K562 (cell line): ENCODE measurements around the gene MT1A. TPM values are rescaled to one million over a fixed set of nuclear protein-coding genes. Genes with fewer than 3 reads are reported as not detected.

Source experiments
- CBX1 ChIP-seq: sonication (generic); IDR thresholded peaks from 2 replicates; pipeline ENCODE4 v1.6.1; 2016; ENCODE audit warnings: antibody characterized with exemption, low read depth, mild to moderate bottlenecking
- CEBPG ChIP-seq, 3 experiments: fragments of 200-800 bp in 1 of 3; sonication (Bioruptor generic) in 1 of 3; sonication (generic) in 1 of 3; formaldehyde crosslinking in 1 of 3; IDR thresholded peaks in 2 of 3; conservative IDR thresholded peaks in 1 of 3; 2 replicates each; pipeline versions ENCODE4 v1.6.1 to v1.8.0; 2016 to 2022; ENCODE audit warnings: missing compliant biosample characterization in 2 of 3, missing genetic modification characterization in 2 of 3, mild to moderate bottlenecking in 1 of 3, missing genetic modification reagents in 1 of 3
- CHD1 ChIP-seq: fragments of 200-600 bp; sonication (generic); IDR thresholded peaks from one replicate; pipeline ENCODE4 v1.6.1; 2012; ENCODE audit warnings: mild to moderate bottlenecking, moderate library complexity, low read length, inconsistent platforms
- EHMT2 ChIP-seq: fragments of 450-650 bp; IDR thresholded peaks from 2 replicates; pipeline ENCODE4 v1.6.1; 2018; ENCODE audit warnings: antibody characterized with exemption
- EWSR1 ChIP-seq: fragments of 450-650 bp; IDR thresholded peaks from 2 replicates; pipeline ENCODE4 v1.6.1; 2018; ENCODE audit warnings: borderline replicate concordance, mild to moderate bottlenecking, low read depth, moderate library complexity; ENCODE audit not compliant: partially characterized antibody
- HNRNPH1 ChIP-seq: fragments of 200-400 bp; formaldehyde crosslinking; optimal IDR thresholded peaks from 2 replicates; pipeline ENCODE3; 2017; ENCODE audit warnings: low read depth, mild to moderate bottlenecking, low read length, moderate library complexity
- PHF20 ChIP-seq: fragments of 450-650 bp; IDR thresholded peaks from 2 replicates; pipeline ENCODE4 v1.6.1; 2018; ENCODE audit not compliant: partially characterized antibody
- PRPF4 ChIP-seq: fragments of 200-400 bp; formaldehyde crosslinking; IDR thresholded peaks from one replicate; pipeline ENCODE4 v1.6.1; 2017; ENCODE audit warnings: low read length, low read depth, mild to moderate bottlenecking; ENCODE audit not compliant: insufficient read depth, poor library complexity, severe bottlenecking
- RAD21 ChIP-seq, 2 experiments: fragments of 250-450 bp in 1 of 2; fragments of 450-650 bp in 1 of 2; sonication (Bioruptor Pico) in 1 of 2; formaldehyde crosslinking in 1 of 2; IDR thresholded peaks in 1 of 2; conservative IDR thresholded peaks in 1 of 2; 2 replicates each; pipeline versions ENCODE4 v1.4.0 to v1.8.0; 2020 to 2022; ENCODE audit warnings: mild to moderate bottlenecking in 2 of 2, moderate library complexity in 1 of 2
- RBM17 ChIP-seq: fragments of 200-400 bp; formaldehyde crosslinking; IDR thresholded peaks from 2 replicates; pipeline ENCODE4 v1.6.1; 2017; ENCODE audit warnings: low read depth, mild to moderate bottlenecking, low read length, borderline replicate concordance
- SPI1 ChIP-seq: IDR thresholded peaks from 2 replicates; pipeline ENCODE4 v1.6.1; 2011; ENCODE audit warnings: low read depth, low read length, control low read depth, borderline replicate concordance
- U2AF1 ChIP-seq: fragments of 200-400 bp; formaldehyde crosslinking; optimal IDR thresholded peaks from 2 replicates; pipeline ENCODE3; 2017; ENCODE audit warnings: mild to moderate bottlenecking, low read depth, low read length, moderate library complexity
- ZFP36 ChIP-seq: fragments of 150-350 bp; IDR thresholded peaks from 2 replicates; pipeline ENCODE4 v1.6.1; 2018; ENCODE audit warnings: low read length, low read depth; ENCODE audit not compliant: partially characterized antibody
- ZNF668 ChIP-seq: fragments of 250-450 bp; sonication (Bioruptor Pico); IDR thresholded peaks from 2 replicates; pipeline ENCODE4 v1.8.0; 2022; ENCODE audit warnings: mild to moderate bottlenecking, inconsistent platforms
- polyA plus RNA-seq, 8 experiments: library from polyadenylated mRNA; depleted of rRNA in 4 of 8; stranded (reverse) in 5 of 8; unstranded in 3 of 8; fragments of >200 nt; fragmentation: Nextera tagmentation in 2 of 8; fragmentation: Illumina TruSeq in 1 of 8; extraction: Ambion mirVana in 2 of 8; extraction: Trizol in 1 of 8; gene quantifications; 2 replicates each; pipeline versions ENCODE4 v1.2.1 to v1.2.3, GENCODE V29; 2011 to 2014; ENCODE audit warnings: inconsistent platforms in 1 of 8, missing spikeins in 1 of 8
- total RNA-seq, 7 experiments: library from RNA; depleted of rRNA in 6 of 7; stranded (reverse); fragments of >200 nt in 6 of 7; fragmentation: Illumina TruSeq in 2 of 7; extraction: Trizol in 2 of 7; gene quantifications; 2 replicates each; pipeline versions ENCODE4 v1.2.1 to v1.2.3, GENCODE V29; 2011 to 2021; ENCODE audit warnings: low replicate concordance in 1 of 7
- TF ChIP-seq, protein P1 (sequence below): sonication (generic); formaldehyde crosslinking; IDR thresholded peaks from 2 replicates; pipeline ENCODE4 v1.8.0; 2022; ENCODE audit warnings: mild to moderate bottlenecking, missing genetic modification reagents
- TF ChIP-seq, protein P2 (sequence below): fragments of 450-650 bp; IDR thresholded peaks from 2 replicates; pipeline ENCODE4 v1.6.1; 2017; ENCODE audit warnings: mild to moderate bottlenecking, moderate library complexity
- TF ChIP-seq, protein P3 (sequence below): fragments of 450-650 bp; formaldehyde crosslinking; IDR thresholded peaks from 2 replicates; pipeline ENCODE4 v1.4.0; 2022; ENCODE audit warnings: missing genetic modification characterization
- TF ChIP-seq, protein P4 (sequence below), 2 experiments: fragments of 450-650 bp in 1 of 2; sonication (generic) in 1 of 2; formaldehyde crosslinking in 1 of 2; IDR thresholded peaks in 1 of 2; conservative IDR thresholded peaks in 1 of 2; 2 replicates each; pipeline versions ENCODE4 v1.6.1 to v1.8.1; 2016 to 2023; ENCODE audit warnings: mild to moderate bottlenecking in 2 of 2, moderate library complexity in 2 of 2, inconsistent platforms in 1 of 2, missing genetic modification reagents in 1 of 2

Gene MT1A
- total and polyA plus RNA-seq, 9 of the 15 experiments (the other 6 are each of a cell fraction or from before 2014, with no cell fraction given): 0.23 TPM; not detected in 8

DNA sequence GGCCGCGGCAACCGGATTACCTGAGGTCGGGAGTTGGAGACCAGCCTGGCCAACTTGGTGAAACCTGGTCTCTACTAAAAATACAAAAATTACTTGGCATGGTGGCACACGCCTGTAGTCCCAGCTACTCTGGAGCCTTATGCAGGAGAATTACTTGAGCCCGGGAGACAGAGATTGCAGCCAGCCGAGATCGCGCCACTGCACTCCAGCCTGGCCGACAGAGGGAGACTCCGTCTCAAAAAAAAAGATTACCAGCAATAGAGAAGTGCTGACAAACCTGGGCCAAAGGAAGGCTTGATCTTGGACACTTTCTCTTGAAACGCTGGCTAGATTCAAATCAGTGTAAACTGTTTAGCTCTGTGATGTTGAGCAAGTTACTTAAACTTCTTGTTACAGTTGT is 35.5 kb downstream of the MT1A start (continued):
- TF ChIP-seq, protein P1, sequence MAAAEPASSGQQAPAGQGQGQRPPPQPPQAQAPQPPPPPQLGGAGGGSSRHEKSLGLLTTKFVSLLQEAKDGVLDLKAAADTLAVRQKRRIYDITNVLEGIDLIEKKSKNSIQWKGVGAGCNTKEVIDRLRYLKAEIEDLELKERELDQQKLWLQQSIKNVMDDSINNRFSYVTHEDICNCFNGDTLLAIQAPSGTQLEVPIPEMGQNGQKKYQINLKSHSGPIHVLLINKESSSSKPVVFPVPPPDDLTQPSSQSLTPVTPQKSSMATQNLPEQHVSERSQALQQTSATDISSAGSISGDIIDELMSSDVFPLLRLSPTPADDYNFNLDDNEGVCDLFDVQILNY (CRISPR knock-in tag): no peak
- TF ChIP-seq PRPF4: no peak
- TF ChIP-seq EWSR1: no peak
- peak; percentile 40 for TF ChIP-seq ZFP36
- TF ChIP-seq, protein P2, sequence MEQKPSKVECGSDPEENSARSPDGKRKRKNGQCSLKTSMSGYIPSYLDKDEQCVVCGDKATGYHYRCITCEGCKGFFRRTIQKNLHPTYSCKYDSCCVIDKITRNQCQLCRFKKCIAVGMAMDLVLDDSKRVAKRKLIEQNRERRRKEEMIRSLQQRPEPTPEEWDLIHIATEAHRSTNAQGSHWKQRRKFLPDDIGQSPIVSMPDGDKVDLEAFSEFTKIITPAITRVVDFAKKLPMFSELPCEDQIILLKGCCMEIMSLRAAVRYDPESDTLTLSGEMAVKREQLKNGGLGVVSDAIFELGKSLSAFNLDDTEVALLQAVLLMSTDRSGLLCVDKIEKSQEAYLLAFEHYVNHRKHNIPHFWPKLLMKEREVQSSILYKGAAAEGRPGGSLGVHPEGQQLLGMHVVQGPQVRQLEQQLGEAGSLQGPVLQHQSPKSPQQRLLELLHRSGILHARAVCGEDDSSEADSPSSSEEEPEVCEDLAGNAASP: no peak
- TF ChIP-seq SPI1: peak; percentile 56; the same call in 1 of the 2 replicates
- no peak for TF ChIP-seq PHF20
- TF ChIP-seq EHMT2: no peak
- TF ChIP-seq CHD1: no peak
- TF ChIP-seq CBX1: no peak
- TF ChIP-seq CEBPG (CRISPR knock-in tag; IDR thresholded peaks at IDR 0.05): no peak
- no peak for TF ChIP-seq CEBPG (tag; conservative IDR thresholded peaks at IDR 0.05 in 1 of 2, IDR thresholded peaks at IDR 0.05 in 1 of 2)
- TF ChIP-seq RAD21 (CRISPR knock-in tag; conservative IDR thresholded peaks at IDR 0.05 in 1 of 2, IDR thresholded peaks at IDR 0.05 in 1 of 2): peak; percentile 60 to 76
- TF ChIP-seq, protein P3, sequence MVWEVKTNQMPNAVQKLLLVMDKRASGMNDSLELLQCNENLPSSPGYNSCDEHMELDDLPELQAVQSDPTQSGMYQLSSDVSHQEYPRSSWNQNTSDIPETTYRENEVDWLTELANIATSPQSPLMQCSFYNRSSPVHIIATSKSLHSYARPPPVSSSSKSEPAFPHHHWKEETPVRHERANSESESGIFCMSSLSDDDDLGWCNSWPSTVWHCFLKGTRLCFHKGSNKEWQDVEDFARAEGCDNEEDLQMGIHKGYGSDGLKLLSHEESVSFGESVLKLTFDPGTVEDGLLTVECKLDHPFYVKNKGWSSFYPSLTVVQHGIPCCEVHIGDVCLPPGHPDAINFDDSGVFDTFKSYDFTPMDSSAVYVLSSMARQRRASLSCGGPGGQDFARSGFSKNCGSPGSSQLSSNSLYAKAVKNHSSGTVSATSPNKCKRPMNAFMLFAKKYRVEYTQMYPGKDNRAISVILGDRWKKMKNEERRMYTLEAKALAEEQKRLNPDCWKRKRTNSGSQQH (CRISPR knock-in tag): no peak
- TF ChIP-seq, protein P4, sequence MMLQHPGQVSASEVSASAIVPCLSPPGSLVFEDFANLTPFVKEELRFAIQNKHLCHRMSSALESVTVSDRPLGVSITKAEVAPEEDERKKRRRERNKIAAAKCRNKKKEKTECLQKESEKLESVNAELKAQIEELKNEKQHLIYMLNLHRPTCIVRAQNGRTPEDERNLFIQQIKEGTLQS (IDR thresholded peaks at IDR 0.05): no peak
- TF ChIP-seq, protein P4 (CRISPR knock-in tag; conservative IDR thresholded peaks at IDR 0.05): no peak
- TF ChIP-seq ZNF668 (CRISPR knock-in tag): no peak
- TF ChIP-seq U2AF1: no peak
- TF ChIP-seq RBM17: no peak
- no peak for TF ChIP-seq HNRNPH1
